ENCODE data around the gene CDHR1.
A peak's percentile ranks its signal among the peaks of the same experiment; 100 is the strongest.

CDHR1 gene

GRCh38 chr10:84201244-84201606 lies 6.9 kb downstream of the CDHR1 start:
- no peak for DNase-seq

GRCh38 chr10:84201682-84202081 lies 7.3 kb downstream of the CDHR1 start:
- DNase-seq = no peak

GRCh38 chr10:84202349-84202748 lies 8.0 kb downstream of the CDHR1 start:
- no peak for DNase-seq

- no peak for DNase-seq
Measured at GRCh38 chr10:84204122-84204521, 9.8 kb downstream of the CDHR1 start.

- DNase-seq = no peak
Measured at GRCh38 chr10:84204610-84205009, 10.3 kb downstream of the CDHR1 start.

GRCh38 chr10:84205049-84205852 lies 10.9 kb downstream of the CDHR1 start:
- peak; percentile 70 for DNase-seq

GRCh38 chr10:84205853-84206525 lies 11.7 kb downstream of the CDHR1 start:
- no peak for DNase-seq

- DNase-seq = no peak
Measured at GRCh38 chr10:84208023-84208422, 13.7 kb downstream of the CDHR1 start.

- no peak for DNase-seq
Measured at GRCh38 chr10:84211566-84211965, 17.2 kb downstream of the CDHR1 start.

GRCh38 chr10:84212014-84212413 lies 17.7 kb downstream of the CDHR1 start:
- DNase-seq = no peak

GRCh38 chr10:84213076-84213475 lies 18.7 kb downstream of the CDHR1 start:
- no peak for DNase-seq

- DNase-seq = no peak
Measured at GRCh38 chr10:84214046-84214572, 19.8 kb downstream of the CDHR1 start.

GRCh38 chr10:84214612-84215235 lies 20.4 kb downstream of the CDHR1 start:
- DNase-seq = no peak

GRCh38 chr10:84216834-84217233 lies 22.5 kb downstream of the CDHR1 start:
- no peak for DNase-seq

- no peak for DNase-seq
Measured at GRCh38 chr10:84217746-84218145, 23.4 kb downstream of the CDHR1 start.

- DNase-seq = no peak
Measured at GRCh38 chr10:84221916-84222315, 27.6 kb downstream of the CDHR1 start.

GRCh38 chr10:84224411-84225028 lies 30.2 kb downstream of the CDHR1 start:
- no peak for DNase-seq

GRCh38 chr10:84225427-84226173 lies 31.3 kb downstream of the CDHR1 start, which contains the start of gene LRIT2:
Gene LRIT2, minus strand, starts transcription at chr10:84225544. Its CDS starts 24 bp downstream, at chr10:84225520.
- no peak for DNase-seq

GRCh38 chr10:84226616-84227015 lies 32.3 kb downstream of the CDHR1 start:
- DNase-seq = no peak

- no peak for DNase-seq
Measured at GRCh38 chr10:84227810-84228209, 33.5 kb downstream of the CDHR1 start.

GRCh38 chr10:84230359-84230758 lies 36.0 kb downstream of the CDHR1 start:
- DNase-seq = no peak

GRCh38 chr10:84232376-84232775 lies 38.0 kb downstream of the CDHR1 start:
- DNase-seq = no peak

Measured in retina (tissue), 1 donor.